ENCODE results near the gene IVL. TPM values are rescaled to one million over a fixed set of nuclear protein-coding genes. Genes with fewer than 3 reads are reported as not detected.
A peak's percentile ranks its signal among the peaks of the same experiment; 100 is the strongest.

The IVL gene
- total and polyA plus RNA-seq, 9 donors: 0.11 to 8.1 (median 0.32) TPM; not detected in 5

GRCh38 chr1:152873495-152873894 is 34.9 kb upstream of the IVL start:
- H3K4me3 ChIP-seq (ENCODE audit: low read length): no peak overlapping the region
- H3K4me1 ChIP-seq (ENCODE audit: control insufficient read depth, insufficient read depth, low read length): no peaks in the 10 kb centered on the region
- no peaks in the 10 kb centered on the region for H3K36me3 ChIP-seq (ENCODE audit: control insufficient read depth, insufficient read depth, low read length)
- peak; percentile 50 for DNase-seq
- H3K27me3 ChIP-seq (ENCODE audit: control insufficient read depth, insufficient read depth, low read length): no peaks in the 10 kb centered on the region
- no peaks in the 10 kb centered on the region for H3K9me3 ChIP-seq (replicated peaks; ENCODE audit: control insufficient read depth, low read depth, low read length)
- H3K27ac ChIP-seq (ENCODE audit: low read length): no peak overlapping the region

GRCh38 chr1:152876827-152877226 is 31.5 kb upstream of the IVL start:
- no peaks in the 10 kb centered on the region for H3K4me1 ChIP-seq (ENCODE audit: control insufficient read depth, insufficient read depth, low read length)
- WGBS (ENCODE audit: insufficient coverage): 63% methylated on average over 1 of the region's 1 CpG
- no peak overlapping the region for H3K4me3 ChIP-seq (ENCODE audit: low read length)
- H3K9me3 ChIP-seq (replicated peaks; ENCODE audit: control insufficient read depth, low read depth, low read length): no peaks in the 10 kb centered on the region
- H3K27ac ChIP-seq (ENCODE audit: low read length): no peak overlapping the region
- no peak for DNase-seq
- H3K27me3 ChIP-seq (ENCODE audit: control insufficient read depth, insufficient read depth, low read length): no peaks in the 10 kb centered on the region
- H3K36me3 ChIP-seq (ENCODE audit: control insufficient read depth, insufficient read depth, low read length): no peaks in the 10 kb centered on the region

- no peak for DNase-seq
- WGBS (ENCODE audit: insufficient coverage): 0% methylated on average over 1 of the region's 1 CpG
- Histone ChIP-seq H3K4me1 (ENCODE audit: control insufficient read depth, insufficient read depth, low read length) (no peaks in the 10 kb centered on the region), H3K4me3 (ENCODE audit: low read length) (no peak within 1 kb of the TSS), H3K27ac (ENCODE audit: low read length) (no peak within 1 kb of the TSS), H3K36me3 (ENCODE audit: control insufficient read depth, insufficient read depth, low read length) (no peaks in the 10 kb centered on the region), H3K27me3 (ENCODE audit: control insufficient read depth, insufficient read depth, low read length) (no peaks in the 10 kb centered on the region), H3K9me3 (replicated peaks; ENCODE audit: control insufficient read depth, low read depth, low read length) (no peaks in the 10 kb centered on the region)
Measured at GRCh38 chr1:152878042-152878441, 30.3 kb upstream of the IVL start, which contains the start of gene SMCP. TSS of gene SMCP (plus strand) at chr1:152878322. CDS start at chr1:152884423, 6,101 bp downstream.

- no peak for DNase-seq
- H3K27me3 ChIP-seq (ENCODE audit: control insufficient read depth, insufficient read depth, low read length): no peaks in the 10 kb centered on the region
- H3K36me3 ChIP-seq (ENCODE audit: control insufficient read depth, insufficient read depth, low read length): no peaks in the 10 kb centered on the region
- no peaks in the 10 kb centered on the region for H3K9me3 ChIP-seq (replicated peaks; ENCODE audit: control insufficient read depth, low read depth, low read length)
- no peaks in the 10 kb centered on the region for H3K4me1 ChIP-seq (ENCODE audit: control insufficient read depth, insufficient read depth, low read length)
- H3K4me3 ChIP-seq (ENCODE audit: low read length): no peak overlapping the region
- H3K27ac ChIP-seq (ENCODE audit: low read length): no peak overlapping the region
Measured at GRCh38 chr1:152879559-152880198, 28.7 kb upstream of the IVL start.

GRCh38 chr1:152880316-152880715 is 28.0 kb upstream of the IVL start:
- Histone ChIP-seq H3K36me3 (ENCODE audit: control insufficient read depth, insufficient read depth, low read length) (no peaks in the 10 kb centered on the region), H3K4me3 (ENCODE audit: low read length) (no peak overlapping the region), H3K9me3 (replicated peaks; ENCODE audit: control insufficient read depth, low read depth, low read length) (no peaks in the 10 kb centered on the region), H3K27me3 (ENCODE audit: control insufficient read depth, insufficient read depth, low read length) (no peaks in the 10 kb centered on the region), H3K27ac (ENCODE audit: low read length) (no peak overlapping the region), H3K4me1 (ENCODE audit: control insufficient read depth, insufficient read depth, low read length) (no peaks in the 10 kb centered on the region)
- 97% methylated on average over 3 of the region's 4 CpGs for WGBS (ENCODE audit: insufficient coverage)
- DNase-seq: no peak

- Histone ChIP-seq H3K4me1 (ENCODE audit: control insufficient read depth, insufficient read depth, low read length) (no peaks in the 10 kb centered on the region), H3K36me3 (ENCODE audit: control insufficient read depth, insufficient read depth, low read length) (no peaks in the 10 kb centered on the region), H3K27ac (ENCODE audit: low read length) (no peak overlapping the region), H3K4me3 (ENCODE audit: low read length) (no peak overlapping the region), H3K27me3 (ENCODE audit: control insufficient read depth, insufficient read depth, low read length) (no peaks in the 10 kb centered on the region), H3K9me3 (replicated peaks; ENCODE audit: control insufficient read depth, low read depth, low read length) (no peaks in the 10 kb centered on the region)
- no peak for DNase-seq
- 74% methylated on average over 4 of the region's 5 CpGs for WGBS (ENCODE audit: insufficient coverage)
Measured at GRCh38 chr1:152880907-152881306, 27.4 kb upstream of the IVL start.

GRCh38 chr1:152884085-152884484 is 24.3 kb upstream of the IVL start:
- no peaks in the 10 kb centered on the region for H3K4me1 ChIP-seq (ENCODE audit: control insufficient read depth, insufficient read depth, low read length)
- no peak overlapping the region for H3K27ac ChIP-seq (ENCODE audit: low read length)

GRCh38 chr1:152884506-152884905 is 23.8 kb upstream of the IVL start:
- H3K36me3 ChIP-seq (ENCODE audit: control insufficient read depth, insufficient read depth, low read length): no peaks in the 10 kb centered on the region
- H3K9me3 ChIP-seq (replicated peaks; ENCODE audit: control insufficient read depth, low read depth, low read length): no peaks in the 10 kb centered on the region
- no CpG with 5 or more reads among the region's 1 CpG for WGBS (ENCODE audit: insufficient coverage)
- no peaks in the 10 kb centered on the region for H3K4me1 ChIP-seq (ENCODE audit: control insufficient read depth, insufficient read depth, low read length)
- H3K27ac ChIP-seq (ENCODE audit: low read length): no peak overlapping the region
- H3K27me3 ChIP-seq (ENCODE audit: control insufficient read depth, insufficient read depth, low read length): no peaks in the 10 kb centered on the region
- DNase-seq: no peak
- no peak overlapping the region for H3K4me3 ChIP-seq (ENCODE audit: low read length)

More at GRCh38 chr1:152884085-152884484, 24.3 kb upstream of the IVL start:
- Histone ChIP-seq H3K4me3 (ENCODE audit: low read length) (no peak overlapping the region), H3K36me3 (ENCODE audit: control insufficient read depth, insufficient read depth, low read length) (no peaks in the 10 kb centered on the region), H3K27me3 (ENCODE audit: control insufficient read depth, insufficient read depth, low read length) (no peaks in the 10 kb centered on the region), H3K9me3 (replicated peaks; ENCODE audit: control insufficient read depth, low read depth, low read length) (no peaks in the 10 kb centered on the region)
- DNase-seq: no peak

GRCh38 chr1:152884966-152885624 is 23.3 kb upstream of the IVL start:
- WGBS (ENCODE audit: insufficient coverage): 88% methylated on average over 1 of the region's 4 CpGs
- H3K27me3 ChIP-seq (ENCODE audit: control insufficient read depth, insufficient read depth, low read length): no peaks in the 10 kb centered on the region
- no peak overlapping the region for H3K27ac ChIP-seq (ENCODE audit: low read length)
- H3K36me3 ChIP-seq (ENCODE audit: control insufficient read depth, insufficient read depth, low read length): no peaks in the 10 kb centered on the region
- no peaks in the 10 kb centered on the region for H3K4me1 ChIP-seq (ENCODE audit: control insufficient read depth, insufficient read depth, low read length)
- no peak for DNase-seq
- no peak overlapping the region for H3K4me3 ChIP-seq (ENCODE audit: low read length)
- no peaks in the 10 kb centered on the region for H3K9me3 ChIP-seq (replicated peaks; ENCODE audit: control insufficient read depth, low read depth, low read length)

- peak; percentile 18 for DNase-seq
- H3K27ac ChIP-seq (ENCODE audit: low read length): no peak overlapping the region
- no CpG with 5 or more reads among the region's 3 CpGs for WGBS (ENCODE audit: insufficient coverage)
Measured at GRCh38 chr1:152886085-152886484, 22.3 kb upstream of the IVL start.

More at GRCh38 chr1:152886085-152886484, 22.3 kb upstream of the IVL start:
- no peaks in the 10 kb centered on the region for H3K27me3 ChIP-seq (ENCODE audit: control insufficient read depth, insufficient read depth, low read length)
- H3K4me3 ChIP-seq (ENCODE audit: low read length): no peak overlapping the region
- H3K4me1 ChIP-seq (ENCODE audit: control insufficient read depth, insufficient read depth, low read length): no peaks in the 10 kb centered on the region
- H3K36me3 ChIP-seq (ENCODE audit: control insufficient read depth, insufficient read depth, low read length): no peaks in the 10 kb centered on the region
- H3K9me3 ChIP-seq (replicated peaks; ENCODE audit: control insufficient read depth, low read depth, low read length): no peaks in the 10 kb centered on the region

All from muscle of leg (tissue), 11 donors.